AG10803 (cell line): Measurements from ENCODE around the gene GALNT15.

Experiments
- DNase-seq: peaks from one replicate; pipeline ENCODE4 v3.0.0; 2010; ENCODE audit warnings: low read depth
- H3K4me3 ChIP-seq: 2 replicates; pipeline ENCODE4 v1.5.1; 2011; ENCODE audit warnings: mild to moderate bottlenecking, low read length, control low read depth
- CTCF ChIP-seq: conservative IDR thresholded peaks from 2 replicates; pipeline ENCODE4 v1.5.1; 2011; ENCODE audit warnings: mild to moderate bottlenecking, low read length, control low read depth, inconsistent platforms

Gene GALNT15

DNA sequence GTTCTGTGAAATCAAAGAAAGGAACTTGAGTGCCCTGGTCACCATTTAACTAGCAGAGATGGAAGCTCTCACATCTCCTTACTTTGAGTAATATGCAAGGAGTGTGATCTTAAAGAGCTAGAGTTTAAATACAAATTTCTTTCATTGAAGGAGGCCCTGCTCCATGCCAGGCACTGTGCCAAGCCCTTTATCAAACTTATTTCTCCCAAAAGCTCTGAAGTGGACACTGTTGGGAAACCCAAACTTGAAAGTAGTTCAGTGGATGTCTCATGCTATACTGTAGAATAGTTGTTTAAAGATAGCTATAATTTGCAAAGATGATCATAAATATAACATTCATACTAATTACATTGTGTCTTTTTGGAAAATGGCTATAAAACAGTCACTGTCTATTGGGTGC is 17.1 kb downstream of the GALNT15 start:
- no peak overlapping the region for H3K4me3 ChIP-seq
- no peak for DNase-seq
- TF ChIP-seq CTCF: no peak

GRCh38 chr3:16192176-16192811 is 17.8 kb downstream of the GALNT15 start:
- no peak for DNase-seq
- no peak for TF ChIP-seq CTCF
- H3K4me3 ChIP-seq: no peak overlapping the region

GRCh38 chr3:16198427-16198826 is 23.9 kb downstream of the GALNT15 start:
- no peak overlapping the region for H3K4me3 ChIP-seq
- DNase-seq: no peak

GRCh38 chr3:16199769-16200168 is 25.3 kb downstream of the GALNT15 start:
- no peak overlapping the region for H3K4me3 ChIP-seq
- no peak for TF ChIP-seq CTCF
- no peak for DNase-seq

More at GRCh38 chr3:16198427-16198826, 23.9 kb downstream of the GALNT15 start:
- no peak for TF ChIP-seq CTCF

- H3K4me3 ChIP-seq: no peak overlapping the region
- peak; percentile 61 for DNase-seq
- no peak for TF ChIP-seq CTCF
These were observed 25.9 kb downstream of the GALNT15 start for GRCh38 chr3:16200411-16200810.

- H3K4me3 ChIP-seq: no peak overlapping the region
- DNase-seq: peak; percentile 29
- TF ChIP-seq CTCF: no peak
These were observed 28.6 kb downstream of the GALNT15 start for GRCh38 chr3:16203031-16203430.

DNA sequence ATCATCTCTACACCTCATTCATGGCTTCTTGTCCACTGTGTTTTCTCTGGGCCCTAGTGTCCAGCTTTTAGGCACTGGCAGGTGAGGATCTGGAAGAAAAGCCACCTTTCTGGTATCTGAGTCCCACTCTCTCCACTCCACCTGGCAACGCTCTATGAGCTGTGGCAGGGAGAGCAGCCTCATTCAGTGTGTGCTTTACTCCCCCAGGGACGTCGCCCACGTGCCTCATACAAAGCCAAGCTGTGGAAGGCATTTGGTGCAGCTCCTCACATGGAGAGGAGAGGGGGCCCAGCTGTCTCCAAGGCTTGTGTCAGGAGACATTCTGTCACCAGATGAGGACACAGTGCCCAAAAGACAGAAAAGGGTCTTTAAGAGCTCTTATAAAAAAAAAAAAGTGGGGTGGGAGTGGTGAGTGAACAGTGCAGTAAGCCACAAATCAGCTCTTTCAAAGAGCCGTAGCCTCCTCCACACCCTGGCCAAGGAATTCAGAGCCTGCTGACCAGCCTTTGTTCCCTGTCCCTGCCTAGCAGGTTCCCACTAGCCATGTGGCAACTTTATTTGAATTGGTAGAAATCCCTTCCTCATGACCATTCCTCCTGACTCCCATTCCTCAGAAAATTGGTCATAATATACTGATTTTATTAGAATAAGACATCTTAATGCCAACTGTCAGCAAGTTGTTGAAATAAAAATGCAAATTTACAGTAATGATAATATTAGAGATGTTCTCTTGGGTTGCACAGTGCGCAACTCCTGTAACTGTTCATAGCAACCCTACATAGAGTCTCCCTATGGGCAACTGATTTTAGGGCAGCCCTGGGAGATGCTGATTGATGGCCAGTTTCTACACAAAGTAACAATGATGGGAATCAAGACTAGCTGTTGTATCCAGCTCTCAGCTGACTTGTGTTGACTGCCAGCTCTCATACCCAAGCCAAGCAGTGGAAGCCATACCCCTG is 29.5 kb downstream of the GALNT15 start:
- TF ChIP-seq CTCF: no peak
- DNase-seq: no peak
- no peak overlapping the region for H3K4me3 ChIP-seq
